ENCODE data around the gene CYP26B1. TPM values are rescaled to one million over a fixed set of nuclear protein-coding genes. Genes with fewer than 3 reads are reported as not detected.

The CYP26B1 gene
- total RNA-seq, 1 donor from 2014 or later, result 1.1 TPM

DNA sequence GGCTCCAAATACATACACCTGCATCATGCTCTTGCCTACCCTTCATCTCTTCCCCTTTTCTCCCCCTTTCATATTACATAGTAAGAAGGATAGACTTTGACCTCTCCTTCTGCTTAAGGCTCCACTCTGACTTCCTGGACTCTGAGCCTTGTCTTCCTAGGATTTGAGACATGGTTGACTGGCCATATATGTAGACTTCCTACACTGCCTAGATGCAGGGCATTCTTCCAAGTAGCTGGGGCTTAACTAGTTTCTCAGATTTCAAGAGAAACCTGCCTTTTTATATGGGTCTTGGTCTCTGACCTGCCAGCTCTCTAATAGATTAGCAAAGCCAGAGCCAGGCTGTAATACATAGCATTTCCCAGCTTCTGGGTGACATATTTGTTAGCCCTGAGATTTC, 35.4 kb upstream of the CYP26B1 start:
- DNase-seq (ENCODE audit: low read depth), result no peak
- H3K4me3 ChIP-seq (ENCODE audit: low read depth, low read length), result no peak overlapping the region
- H3K27me3 ChIP-seq (ENCODE audit: control insufficient read depth, insufficient read depth, low read length), result no peaks in the 10 kb centered on the region
- TF ChIP-seq, protein P1, sequence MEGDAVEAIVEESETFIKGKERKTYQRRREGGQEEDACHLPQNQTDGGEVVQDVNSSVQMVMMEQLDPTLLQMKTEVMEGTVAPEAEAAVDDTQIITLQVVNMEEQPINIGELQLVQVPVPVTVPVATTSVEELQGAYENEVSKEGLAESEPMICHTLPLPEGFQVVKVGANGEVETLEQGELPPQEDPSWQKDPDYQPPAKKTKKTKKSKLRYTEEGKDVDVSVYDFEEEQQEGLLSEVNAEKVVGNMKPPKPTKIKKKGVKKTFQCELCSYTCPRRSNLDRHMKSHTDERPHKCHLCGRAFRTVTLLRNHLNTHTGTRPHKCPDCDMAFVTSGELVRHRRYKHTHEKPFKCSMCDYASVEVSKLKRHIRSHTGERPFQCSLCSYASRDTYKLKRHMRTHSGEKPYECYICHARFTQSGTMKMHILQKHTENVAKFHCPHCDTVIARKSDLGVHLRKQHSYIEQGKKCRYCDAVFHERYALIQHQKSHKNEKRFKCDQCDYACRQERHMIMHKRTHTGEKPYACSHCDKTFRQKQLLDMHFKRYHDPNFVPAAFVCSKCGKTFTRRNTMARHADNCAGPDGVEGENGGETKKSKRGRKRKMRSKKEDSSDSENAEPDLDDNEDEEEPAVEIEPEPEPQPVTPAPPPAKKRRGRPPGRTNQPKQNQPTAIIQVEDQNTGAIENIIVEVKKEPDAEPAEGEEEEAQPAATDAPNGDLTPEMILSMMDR (IDR thresholded peaks at IDR 0.05; ENCODE audit: insufficient read depth, low read length, poor library complexity, severe bottlenecking), result no peak
- no peaks in the 10 kb centered on the region for H3K36me3 ChIP-seq (ENCODE audit: control insufficient read depth, insufficient read depth, low read length)

- no peak for DNase-seq (ENCODE audit: low read depth)
Measured at GRCh38 chr2:72182547-72182946, 34.9 kb upstream of the CYP26B1 start.

GRCh38 chr2:72181616-72182015, 34.0 kb upstream of the CYP26B1 start:
- TF ChIP-seq, protein P1 (IDR thresholded peaks at IDR 0.05; ENCODE audit: insufficient read depth, low read length, poor library complexity, severe bottlenecking), result no peak
- H3K4me3 ChIP-seq (ENCODE audit: low read depth, low read length), result no peak overlapping the region
- DNase-seq (ENCODE audit: low read depth), result no peak
- H3K27me3 ChIP-seq (ENCODE audit: control insufficient read depth, insufficient read depth, low read length), result no peaks in the 10 kb centered on the region
- no peaks in the 10 kb centered on the region for H3K36me3 ChIP-seq (ENCODE audit: control insufficient read depth, insufficient read depth, low read length)

More at GRCh38 chr2:72182547-72182946, 34.9 kb upstream of the CYP26B1 start:
- TF ChIP-seq, protein P1 (IDR thresholded peaks at IDR 0.05; ENCODE audit: insufficient read depth, low read length, poor library complexity, severe bottlenecking), result no peak
- Histone ChIP-seq H3K36me3 (ENCODE audit: control insufficient read depth, insufficient read depth, low read length) (no peaks in the 10 kb centered on the region), H3K27me3 (ENCODE audit: control insufficient read depth, insufficient read depth, low read length) (no peaks in the 10 kb centered on the region), H3K4me3 (ENCODE audit: low read depth, low read length) (no peak overlapping the region)

GRCh38 chr2:72180351-72180750, 32.7 kb upstream of the CYP26B1 start:
- Histone ChIP-seq H3K4me3 (ENCODE audit: low read depth, low read length) (no peak overlapping the region), H3K36me3 (ENCODE audit: control insufficient read depth, insufficient read depth, low read length) (no peaks in the 10 kb centered on the region), H3K27me3 (ENCODE audit: control insufficient read depth, insufficient read depth, low read length) (no peaks in the 10 kb centered on the region)
- DNase-seq (ENCODE audit: low read depth), result no peak
- TF ChIP-seq, protein P1 (IDR thresholded peaks at IDR 0.05; ENCODE audit: insufficient read depth, low read length, poor library complexity, severe bottlenecking), result no peak

GRCh38 chr2:72178551-72178950, 30.9 kb upstream of the CYP26B1 start:
- Histone ChIP-seq H3K4me3 (ENCODE audit: low read depth, low read length) (no peak overlapping the region), H3K36me3 (ENCODE audit: control insufficient read depth, insufficient read depth, low read length) (no peaks in the 10 kb centered on the region), H3K27me3 (ENCODE audit: control insufficient read depth, insufficient read depth, low read length) (no peaks in the 10 kb centered on the region)
- TF ChIP-seq, protein P1 (IDR thresholded peaks at IDR 0.05; ENCODE audit: insufficient read depth, low read length, poor library complexity, severe bottlenecking), result no peak
- no peak for DNase-seq (ENCODE audit: low read depth)

DNA sequence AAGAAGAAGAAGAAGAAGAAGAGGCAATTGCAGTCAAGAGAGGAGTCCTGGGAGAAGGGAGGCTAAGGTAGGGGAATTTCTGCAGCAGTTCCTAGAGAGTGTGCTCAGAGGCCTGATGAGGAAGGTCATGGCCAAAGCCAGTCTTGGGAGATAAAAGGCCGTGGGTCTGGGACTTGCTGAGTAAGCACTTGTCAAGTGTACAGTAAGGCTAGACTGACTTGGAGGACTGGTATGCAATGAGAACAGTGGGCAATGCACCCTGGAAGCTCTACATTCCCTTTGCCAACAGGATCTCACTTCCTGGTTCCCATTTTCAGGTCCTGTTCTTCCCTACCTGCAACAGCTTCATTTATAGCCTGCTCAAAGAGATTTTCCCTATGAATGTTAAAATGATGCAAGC, 28.6 kb upstream of the CYP26B1 start:
- Histone ChIP-seq H3K4me3 (ENCODE audit: low read depth, low read length) (no peak overlapping the region), H3K27me3 (ENCODE audit: control insufficient read depth, insufficient read depth, low read length) (no peaks in the 10 kb centered on the region), H3K36me3 (ENCODE audit: control insufficient read depth, insufficient read depth, low read length) (no peaks in the 10 kb centered on the region)
- no peak for DNase-seq (ENCODE audit: low read depth)
- TF ChIP-seq, protein P1 (IDR thresholded peaks at IDR 0.05; ENCODE audit: insufficient read depth, low read length, poor library complexity, severe bottlenecking), result no peak

Data from kidney epithelial cell (primary cell).